ENCODE measurements around the gene ZNF836.

GRCh38 chr19:52141203-52141602 is 30.2 kb downstream of the ZNF836 start:
- no peak for TF ChIP-seq CTCF (IDR thresholded peaks at IDR 0.05)
- TF ChIP-seq REST (IDR thresholded peaks at IDR 0.05), result no peak
- TF ChIP-seq TP53 (CRISPR knock-in tag; IDR thresholded peaks at IDR 0.05), result no peak
- no peak for TF ChIP-seq CHD2 (IDR thresholded peaks at IDR 0.05; ENCODE audit: low read length, partially characterized antibody)
- TF ChIP-seq POLR2A (IDR thresholded peaks at IDR 0.05; ENCODE audit: low read length), result no peak
- TF ChIP-seq ESRRA (IDR thresholded peaks at IDR 0.05; ENCODE audit: borderline replicate concordance, low read length), result no peak
- no peak for TF ChIP-seq MYC (IDR thresholded peaks at IDR 0.05; ENCODE audit: borderline replicate concordance, low read length)
- no peak for TF ChIP-seq HMGXB4 (CRISPR knock-in tag; IDR thresholded peaks at IDR 0.05; ENCODE audit: borderline replicate concordance)

Measured in A549 (cell line).